GM15510 (cell line): ENCODE data around the gene CNTNAP2.

Source experiments
- POLR2A ChIP-seq: IDR thresholded peaks from 3 replicates; pipeline ENCODE4 v1.6.1; 2011; ENCODE audit warnings: borderline replicate concordance; ENCODE audit not compliant: insufficient read length; ENCODE audit errors: extremely low read depth

The CNTNAP2 gene

GRCh38 chr7:147990079-147990478 is 1873.5 kb downstream of the CNTNAP2 start:
- no peak for TF ChIP-seq POLR2A

- no peak for TF ChIP-seq POLR2A
These were observed 1874.3 kb downstream of the CNTNAP2 start for GRCh38 chr7:147990942-147991341.

GRCh38 chr7:147992698-147993097 is 1876.1 kb downstream of the CNTNAP2 start:
- TF ChIP-seq POLR2A: no peak

- TF ChIP-seq POLR2A: no peak
These were observed 1881.0 kb downstream of the CNTNAP2 start for GRCh38 chr7:147997636-147998035.

- no peak for TF ChIP-seq POLR2A
These were observed 1883.4 kb downstream of the CNTNAP2 start for GRCh38 chr7:147999962-148000361.

GRCh38 chr7:148011753-148012152 is 1895.2 kb downstream of the CNTNAP2 start:
- no peak for TF ChIP-seq POLR2A

GRCh38 chr7:148014001-148014400 is 1897.4 kb downstream of the CNTNAP2 start:
- no peak for TF ChIP-seq POLR2A

GRCh38 chr7:148014541-148014940 is 1897.9 kb downstream of the CNTNAP2 start:
- TF ChIP-seq POLR2A: no peak

- TF ChIP-seq POLR2A: no peak
These were observed 1900.5 kb downstream of the CNTNAP2 start for GRCh38 chr7:148017126-148017525.

- TF ChIP-seq POLR2A: no peak
These were observed 1904.1 kb downstream of the CNTNAP2 start for GRCh38 chr7:148020679-148021078.

GRCh38 chr7:148021507-148022045 is 1905.0 kb downstream of the CNTNAP2 start:
- TF ChIP-seq POLR2A: no peak

- TF ChIP-seq POLR2A: no peak
These were observed 1906.2 kb downstream of the CNTNAP2 start for GRCh38 chr7:148022832-148023231.

- TF ChIP-seq POLR2A: no peak
These were observed 1910.1 kb downstream of the CNTNAP2 start for GRCh38 chr7:148026713-148027112.

GRCh38 chr7:148028165-148028564 is 1911.6 kb downstream of the CNTNAP2 start:
- no peak for TF ChIP-seq POLR2A

GRCh38 chr7:148031019-148031418 is 1914.4 kb downstream of the CNTNAP2 start:
- TF ChIP-seq POLR2A: no peak

GRCh38 chr7:148031811-148032210 is 1915.2 kb downstream of the CNTNAP2 start:
- no peak for TF ChIP-seq POLR2A

GRCh38 chr7:148035950-148036349 is 1919.3 kb downstream of the CNTNAP2 start:
- no peak for TF ChIP-seq POLR2A
